H1 (cell line): ENCODE measurements around the gene IGSF9B. TPM values are rescaled to one million over a fixed set of nuclear protein-coding genes. Genes with fewer than 3 reads are reported as not detected.

Source experiments
- CTCF ChIA-PET: fragments of 300-600 bp; sonication (Branson Sonifier 250); formaldehyde crosslinking; loops from one replicate; lab custom pipeline; 2021; ENCODE audit not compliant: partially characterized antibody; lab: Charles Lee
- POLR2A ChIA-PET: fragments of 300-600 bp; sonication (Branson Sonifier 250); formaldehyde crosslinking; loops from one replicate; lab custom pipeline; 2021; ENCODE audit warnings: inconsistent platforms; ENCODE audit not compliant: partially characterized antibody; lab: Charles Lee
- DNase-seq, 2 experiments: peaks; one replicate each; pipeline versions ENCODE4 v3.0.0 to v3.0.0-alpha.2; 2010 to 2022; ENCODE audit warnings: low spot score in 2 of 2, low read depth in 1 of 2, mixed read lengths in 1 of 2
- FAIRE-seq: peaks from 2 replicates; lab custom pipeline; 2011; peaks lifted over from hg19 to GRCh38; lab: Jason Lieb, UNC
- H2AFZ ChIP-seq: 2 replicates; pipeline ENCODE4 v1.8.1; 2012; ENCODE audit warnings: low read length, inconsistent platforms
- H2AK5ac ChIP-seq: 2 replicates; pipeline ENCODE4 v1.6.1; 2013; ENCODE audit warnings: low read depth, low read length
- H2BK120ac ChIP-seq: replicated peaks from 2 replicates; pipeline ENCODE3; 2013; ENCODE audit warnings: low read depth, low read length, inconsistent platforms
- H2BK12ac ChIP-seq: 2 replicates; pipeline ENCODE4 v1.6.1; 2013; ENCODE audit warnings: low read depth, low read length
- H2BK15ac ChIP-seq: 2 replicates; pipeline ENCODE4 v1.6.1; 2013; ENCODE audit warnings: low read length
- H2BK20ac ChIP-seq: 2 replicates; pipeline ENCODE4 v1.6.1; 2013; ENCODE audit warnings: low read length
- H2BK5ac ChIP-seq: 2 replicates; pipeline ENCODE4 v1.6.1; 2013; ENCODE audit warnings: low read depth, low read length
- H3K14ac ChIP-seq: 2 replicates; pipeline ENCODE4 v1.6.1; 2013; ENCODE audit warnings: inconsistent platforms; ENCODE audit not compliant: insufficient read length
- H3K18ac ChIP-seq: 2 replicates; pipeline ENCODE4 v1.6.1; 2013; ENCODE audit warnings: low read length; ENCODE audit errors: extremely low read depth
- H3K23ac ChIP-seq: 2 replicates; pipeline ENCODE4 v1.6.1; 2013; ENCODE audit warnings: inconsistent platforms; ENCODE audit not compliant: insufficient read length
- H3K23me2 ChIP-seq: 2 replicates; pipeline ENCODE4 v1.6.1; 2013; ENCODE audit warnings: low read depth, low read length
- H3K27ac ChIP-seq: 2 replicates; pipeline ENCODE4 v1.6.1; 2011; ENCODE audit warnings: low read depth, low read length, inconsistent platforms
- H3K27me3 ChIP-seq, 4 experiments: replicated peaks in 1 of 4; 1 replicate in 1 of 4; 2 replicates in 3 of 4; pipeline versions ENCODE4 v1.6.1 to v1.8.1; 2011 to 2013; ENCODE audit warnings: low read length in 3 of 4, mild to moderate bottlenecking in 3 of 4, inconsistent platforms in 2 of 4, mixed read lengths in 2 of 4, moderate library complexity in 1 of 4; ENCODE audit not compliant: control insufficient read depth in 3 of 4, insufficient read depth in 3 of 4; ENCODE audit errors: extremely low read depth in 1 of 4
- H3K36me3 ChIP-seq, 4 experiments: 2 replicates each; pipeline versions ENCODE4 v1.6.1 to v1.8.1; 2011 to 2013; ENCODE audit warnings: mild to moderate bottlenecking in 4 of 4, low read length in 3 of 4, moderate library complexity in 2 of 4, control low read depth in 1 of 4, inconsistent platforms in 1 of 4; ENCODE audit not compliant: insufficient read depth in 4 of 4, control insufficient read depth in 2 of 4
- H3K4ac ChIP-seq: replicated peaks from 2 replicates; pipeline ENCODE3; 2013; ENCODE audit warnings: low read length, low read depth, mixed read lengths, inconsistent platforms; ENCODE audit not compliant: insufficient read length
- H3K4me1 ChIP-seq, 4 experiments: replicated peaks in 1 of 4; 1 replicate in 1 of 4; 2 replicates in 3 of 4; pipeline versions ENCODE4 v1.6.1 to v1.8.1; 2011 to 2013; ENCODE audit warnings: low read length in 3 of 4, inconsistent platforms in 2 of 4, mixed read lengths in 1 of 4; ENCODE audit not compliant: insufficient read depth in 4 of 4, control insufficient read depth in 3 of 4
- H3K4me2 ChIP-seq, 2 experiments: 2 replicates each; pipeline versions ENCODE4 v1.6.1 to v1.8.1; 2011 to 2013; ENCODE audit warnings: low read depth in 2 of 2, low read length in 2 of 2, control low read depth in 1 of 2, inconsistent platforms in 1 of 2, mild to moderate bottlenecking in 1 of 2; ENCODE audit not compliant: insufficient read depth in 1 of 2
- H3K4me3 ChIP-seq, 4 experiments: fragments of 200-600, 300-600 bp in 1 of 4; sonication (generic), shearing (Covaris generic), sonication (Bioruptor Twin) in 1 of 4; 2 replicates each; pipeline versions ENCODE4 v1.5.1 to v1.8.1; 2011 to 2016; ENCODE audit warnings: low read length in 4 of 4, low read depth in 3 of 4, control low read depth in 2 of 4, inconsistent platforms in 2 of 4, mild to moderate bottlenecking in 2 of 4, mixed read lengths in 1 of 4, moderate library complexity in 1 of 4; ENCODE audit not compliant: insufficient read depth in 2 of 4; ENCODE audit errors: extremely low read depth in 1 of 4
- H3K56ac ChIP-seq: replicated peaks from 2 replicates; pipeline ENCODE3; 2013; ENCODE audit warnings: low read depth, mild to moderate bottlenecking, mixed read lengths, low read length, inconsistent platforms; ENCODE audit not compliant: insufficient read length
- H3K79me1 ChIP-seq: 2 replicates; pipeline ENCODE4 v1.6.1; 2013; ENCODE audit warnings: low read depth, low read length, control low read depth
- H3K79me2 ChIP-seq, 2 experiments: 2 replicates each; pipeline versions ENCODE4 v1.6.1 to v1.8.1; 2012 to 2013; ENCODE audit warnings: low read length in 2 of 2, mild to moderate bottlenecking in 2 of 2, inconsistent platforms in 1 of 2; ENCODE audit not compliant: insufficient read depth in 2 of 2, control insufficient read depth in 1 of 2
- H3K9ac ChIP-seq, 4 experiments: replicated peaks in 1 of 4; 1 replicate in 1 of 4; 2 replicates in 3 of 4; pipeline versions ENCODE4 v1.6.1 to v1.8.1; 2011 to 2013; ENCODE audit warnings: low read depth in 3 of 4, low read length in 3 of 4, control low read depth in 2 of 4, mild to moderate bottlenecking in 2 of 4, moderate library complexity in 2 of 4, inconsistent platforms in 1 of 4; ENCODE audit errors: extremely low read depth in 1 of 4
- H3K9me3 ChIP-seq, 2 experiments: 2 replicates each; pipeline versions ENCODE4 v1.6.1 to v1.8.1; 2012 to 2013; ENCODE audit warnings: mild to moderate bottlenecking in 2 of 2, moderate library complexity in 2 of 2, control low read depth in 1 of 2, inconsistent platforms in 1 of 2, low read depth in 1 of 2, low read length in 1 of 2, mixed read lengths in 1 of 2; ENCODE audit not compliant: insufficient read depth in 2 of 2
- H4K20me1 ChIP-seq, 2 experiments: replicated peaks in 1 of 2; 2 replicates each; pipeline versions ENCODE3 to v1.8.1; 2011 to 2013; ENCODE audit warnings: inconsistent platforms in 2 of 2, low read length in 2 of 2, mild to moderate bottlenecking in 1 of 2; ENCODE audit not compliant: insufficient read depth in 2 of 2, control insufficient read depth in 1 of 2
- H4K5ac ChIP-seq: 2 replicates; pipeline ENCODE4 v1.6.1; 2013; ENCODE audit warnings: low read length, low read depth, mixed read lengths, inconsistent platforms; ENCODE audit not compliant: insufficient read length
- H4K8ac ChIP-seq: 2 replicates; pipeline ENCODE4 v1.8.0; 2013; ENCODE audit warnings: mild to moderate bottlenecking, moderate library complexity, low read length, inconsistent platforms; ENCODE audit not compliant: insufficient read depth; ENCODE audit errors: extremely low read depth
- H4K91ac ChIP-seq: replicated peaks from 2 replicates; pipeline ENCODE3; 2013; ENCODE audit warnings: low read length, mixed read lengths, inconsistent platforms; ENCODE audit not compliant: insufficient read length
- CHD2 ChIP-seq: IDR thresholded peaks from 2 replicates; pipeline ENCODE4 v1.6.1; 2012; ENCODE audit warnings: low read length, improper control_type of control experiment
- CTCF ChIP-seq, 3 experiments: IDR thresholded peaks; 1 replicate in 2 of 3; 2 replicates in 1 of 3; pipeline versions ENCODE4 v1.5.1 to v1.6.1; 2011; ENCODE audit warnings: low read length in 3 of 3, mild to moderate bottlenecking in 3 of 3, inconsistent platforms in 2 of 3, low read depth in 1 of 3, moderate library complexity in 1 of 3; ENCODE audit not compliant: insufficient read depth in 1 of 3; ENCODE audit errors: control extremely low read depth in 1 of 3
- MAX ChIP-seq: IDR thresholded peaks from 2 replicates; pipeline ENCODE4 v1.6.1; 2012; ENCODE audit warnings: inconsistent platforms
- SIRT6 ChIP-seq: IDR thresholded peaks from one replicate; pipeline ENCODE4 v1.7.1; 2012; ENCODE audit warnings: low read length, inconsistent platforms
- WGBS, 2 experiments: shearing (Covaris generic) in 1 of 2; methylation state at CpG; one replicate each; pipeline versions ENCODE4 v1.1.6 to v1.1.7; 2013 to 2015; ENCODE audit warnings: low lambda C conversion rate in 2 of 2, mixed read lengths in 2 of 2, inconsistent platforms in 1 of 2, low coverage in 1 of 2, missing lambda C conversion rate in 1 of 2; ENCODE audit not compliant: insufficient replicate concordance in 2 of 2, insufficient coverage in 1 of 2, insufficient read length in 1 of 2; ENCODE audit errors: extremely low coverage in 1 of 2, missing lambda C conversion rate in 1 of 2; 5-methylcytosine and 5-hydroxymethylcytosine counted together
- polyA plus RNA-seq, 7 experiments: library from polyadenylated mRNA; depleted of rRNA in 3 of 7; stranded (reverse) in 5 of 7; unstranded in 2 of 7; fragments of >200 nt in 5 of 7; fragments of 200-250 nt in 2 of 7; gene quantifications; 1 replicate in 5 of 7; 2 replicates in 1 of 7; 4 replicates in 1 of 7; pipeline versions ENCODE4 v1.2.1 to v1.2.3, GENCODE V29; 2011 to 2013; ENCODE audit warnings: missing spikeins in 2 of 7, mixed read lengths in 2 of 7
- total RNA-seq: library from RNA; stranded (reverse); fragmentation: NEBNext Ultra II Directional; extraction: Animal tissue kit (Norgen Biotek cat#: 25700); gene quantifications from 2 replicates; pipeline ENCODE4 v1.2.1, GENCODE V29; 2021

Gene IGSF9B
- total and polyA plus RNA-seq, 2 of the 8 experiments (the other 6 are each of a cell fraction or from before 2014, with no cell fraction given): 16.5 to 49.2 TPM

GRCh38 chr11:133950874-133951326 is 5.9 kb downstream of the IGSF9B start:
- Histone ChIP-seq H4K20me1 (peaks cover 38 to 55% of the 10 kb centered on the region in 2 experiments), H3K4me2 (peak overlapping the region; percentile 50 to 78), H2AK5ac (peak overlapping the region; percentile 83; the same call in 1 of the 2 replicates), H2BK20ac (peak overlapping the region; percentile 72; the same call in 1 of the 2 replicates), H3K79me1 (peaks cover 35% of the 10 kb centered on the region), H4K8ac (no peak overlapping the region; the same call in 1 of the 2 replicates), H3K27me3 (peaks cover 0 to 13% (median 11%) of the 10 kb centered on the region in 4 experiments; a peak in 5 of 7 replicates), H2AFZ (no peak overlapping the region), H3K18ac (peak overlapping the region; percentile 86), H3K9me3 (no peaks in the 10 kb centered on the region), H3K9ac (peak overlapping the region in 2 of 4 experiments; percentile 20 to 34; a peak in 3 of 7 replicates), H3K79me2 (peaks cover 3 to 72% of the 10 kb centered on the region in 2 experiments; a peak in 3 of 4 replicates), H3K4me1 (peaks cover 21 to 87% (median 65%) of the 10 kb centered on the region in 4 experiments), H3K56ac (no peak overlapping the region), H4K91ac (peak overlapping the region; percentile 50), H3K4me3 (peak overlapping the region in 3 of 4 experiments; percentile 14 to 51 (median 32); a peak in 6 of 8 replicates), H2BK120ac (no peak overlapping the region), H3K36me3 (no peaks in the 10 kb centered on the region), H3K23ac (no peak overlapping the region), H2BK12ac (no peak overlapping the region), H3K27ac (0 out of 2 replicates have a peak overlapping the region, but pooled peaks have one; percentile 9), H4K5ac (no peak overlapping the region), H3K14ac (no peak overlapping the region), H2BK15ac (peak overlapping the region; percentile 88; the same call in 1 of the 2 replicates), H3K23me2 (peaks cover 9% of the 10 kb centered on the region; the same call in 1 of the 2 replicates), H2BK5ac (peak overlapping the region; percentile 1; the same call in 1 of the 2 replicates), H3K4ac (peak overlapping the region; percentile 19)
- no peak for TF ChIP-seq CTCF (IDR thresholded peaks at IDR 0.05; ENCODE audit: control extremely low read depth in 1 of 3, insufficient read depth in 1 of 3, low read depth in 1 of 3, low read length in 3 of 3)
- no peak for TF ChIP-seq SIRT6
- no peak for TF ChIP-seq MAX
- TF ChIP-seq CHD2: no peak
- WGBS, 2 experiments: 23% methylated on average over 15 of the region's 17 CpGs; no CpG with 5 or more reads in 1 of the 2 experiments
- DNase-seq (peak in 1 of 2 experiments; percentile 64), FAIRE-seq (no peak)
- CTCF ChIA-PET: interaction anchor here (1.2 kb wide), 1 partner anchor 96 kb away, joined by 3 read pairs; no protein-coding TSS in a partner anchor
- POLR2A ChIA-PET: interaction anchor here (1.4 to 1.9 kb wide), 2 partner anchors 11 to 23 kb away, joined by 3 to 5 read pairs; no protein-coding TSS in a partner anchor
